HEK293T (cell line): ENCODE results near the gene TMCO6.

ENCODE experiments used
- CTCF ChIA-PET: fragments of 350-600 bp; formaldehyde crosslinking; extraction: SDS; loops from one replicate; lab custom pipeline; 2021; ENCODE audit warnings: antibody characterized with exemption, inconsistent platforms; lab: Yijun Ruan, JAX
- POLR2A ChIA-PET: fragments of 350-600 bp; formaldehyde crosslinking; extraction: SDS; loops from one replicate; lab custom pipeline; 2020; ENCODE audit warnings: antibody characterized with exemption, inconsistent platforms; lab: Yijun Ruan, JAX
- DNase-seq: peaks from one replicate; pipeline ENCODE4 v3.0.0; 2012; ENCODE audit warnings: mixed read lengths; ENCODE audit errors: extremely low spot score
- ARNT ChIP-seq: fragments of 450-650 bp; IDR thresholded peaks from 2 replicates; pipeline ENCODE4 v1.6.1; 2017; ENCODE audit warnings: mild to moderate bottlenecking
- BHLHE40 ChIP-seq: fragments of 450-650 bp; IDR thresholded peaks from 2 replicates; pipeline ENCODE4 v1.6.1; 2016; ENCODE audit warnings: mild to moderate bottlenecking, moderate library complexity, borderline replicate concordance
- CTBP1 ChIP-seq: fragments of 450-650 bp; IDR thresholded peaks from 2 replicates; pipeline ENCODE4 v1.6.1; 2016; ENCODE audit warnings: borderline replicate concordance
- ELF4 ChIP-seq: fragments of 450-650 bp; IDR thresholded peaks from 2 replicates; pipeline ENCODE4 v1.6.1; 2017; ENCODE audit warnings: antibody characterized with exemption
- FOXA1 ChIP-seq: fragments of 450-650 bp; IDR thresholded peaks from 2 replicates; pipeline ENCODE4 v1.6.1; 2016; ENCODE audit warnings: mild to moderate bottlenecking
- FOXK2 ChIP-seq: fragments of 450-650 bp; IDR thresholded peaks from 2 replicates; pipeline ENCODE4 v1.6.1; 2016; ENCODE audit warnings: mild to moderate bottlenecking
- FOXM1 ChIP-seq: fragments of 450-650 bp; IDR thresholded peaks from 2 replicates; pipeline ENCODE4 v1.6.1; 2017; ENCODE audit warnings: mild to moderate bottlenecking, borderline replicate concordance
- HDGF ChIP-seq: fragments of 450-650 bp; IDR thresholded peaks from 2 replicates; pipeline ENCODE4 v1.6.1; 2017; ENCODE audit warnings: antibody characterized with exemption, borderline replicate concordance
- L3MBTL2 ChIP-seq: fragments of 450-650 bp; conservative IDR thresholded peaks from 2 replicates; pipeline ENCODE4 v1.6.1; 2016; ENCODE audit warnings: mild to moderate bottlenecking
- LEF1 ChIP-seq: fragments of 450-650 bp; IDR thresholded peaks from 2 replicates; pipeline ENCODE4 v1.6.1; 2017; ENCODE audit warnings: mild to moderate bottlenecking, borderline replicate concordance
- NFRKB ChIP-seq: fragments of 450-650 bp; IDR thresholded peaks from 2 replicates; pipeline ENCODE4 v1.6.1; 2016; ENCODE audit warnings: mild to moderate bottlenecking, moderate library complexity
- SP1 ChIP-seq: fragments of 450-650 bp; IDR thresholded peaks from 2 replicates; pipeline ENCODE4 v1.6.1; 2017
- SUZ12 ChIP-seq: fragments of 450-650 bp; IDR thresholded peaks from 2 replicates; pipeline ENCODE4 v1.6.1; 2016; ENCODE audit warnings: mild to moderate bottlenecking
- TARDBP ChIP-seq: fragments of 450-650 bp; IDR thresholded peaks from 2 replicates; pipeline ENCODE4 v1.6.1; 2016
- ZNF384 ChIP-seq: fragments of 450-650 bp; IDR thresholded peaks from 2 replicates; pipeline ENCODE4 v1.6.1; 2016
- TF ChIP-seq, protein P1 (sequence below): fragments of 450-650 bp; IDR thresholded peaks from 2 replicates; pipeline ENCODE4 v1.6.1; 2016

The TMCO6 gene

DNA sequence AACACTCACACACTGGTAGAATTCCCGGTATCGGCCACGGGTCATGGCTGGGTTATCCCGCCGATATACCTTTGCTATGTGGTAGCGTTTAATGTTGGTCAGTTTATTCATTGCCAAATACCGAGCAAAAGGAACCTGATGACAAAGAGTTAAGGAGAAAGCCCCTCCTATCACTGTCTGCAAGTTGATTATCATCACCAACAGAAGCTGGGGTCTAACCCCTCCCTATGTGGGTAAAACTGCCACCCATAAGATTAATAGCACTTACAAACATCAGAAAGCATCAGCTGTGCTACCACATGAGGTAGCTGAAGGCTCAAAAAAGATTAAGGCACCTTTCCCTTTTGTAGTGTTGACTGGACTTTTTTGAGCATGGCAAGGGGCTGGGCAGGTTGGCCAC is 39.7 kb downstream of the TMCO6 start:
- TF ChIP-seq FOXK2 (no peak), SUZ12 (no peak), L3MBTL2 (no peak), HDGF (no peak), NFRKB (no peak), TARDBP (no peak), ELF4 (no peak), FOXA1 (no peak), SP1 (no peak)
- TF ChIP-seq, protein P1, sequence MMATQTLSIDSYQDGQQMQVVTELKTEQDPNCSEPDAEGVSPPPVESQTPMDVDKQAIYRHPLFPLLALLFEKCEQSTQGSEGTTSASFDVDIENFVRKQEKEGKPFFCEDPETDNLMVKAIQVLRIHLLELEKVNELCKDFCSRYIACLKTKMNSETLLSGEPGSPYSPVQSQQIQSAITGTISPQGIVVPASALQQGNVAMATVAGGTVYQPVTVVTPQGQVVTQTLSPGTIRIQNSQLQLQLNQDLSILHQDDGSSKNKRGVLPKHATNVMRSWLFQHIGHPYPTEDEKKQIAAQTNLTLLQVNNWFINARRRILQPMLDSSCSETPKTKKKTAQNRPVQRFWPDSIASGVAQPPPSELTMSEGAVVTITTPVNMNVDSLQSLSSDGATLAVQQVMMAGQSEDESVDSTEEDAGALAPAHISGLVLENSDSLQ, result no peak
- CTCF ChIA-PET, result no interaction called here
- POLR2A ChIA-PET, result no interaction called here
- DNase-seq, result no peak

DNA sequence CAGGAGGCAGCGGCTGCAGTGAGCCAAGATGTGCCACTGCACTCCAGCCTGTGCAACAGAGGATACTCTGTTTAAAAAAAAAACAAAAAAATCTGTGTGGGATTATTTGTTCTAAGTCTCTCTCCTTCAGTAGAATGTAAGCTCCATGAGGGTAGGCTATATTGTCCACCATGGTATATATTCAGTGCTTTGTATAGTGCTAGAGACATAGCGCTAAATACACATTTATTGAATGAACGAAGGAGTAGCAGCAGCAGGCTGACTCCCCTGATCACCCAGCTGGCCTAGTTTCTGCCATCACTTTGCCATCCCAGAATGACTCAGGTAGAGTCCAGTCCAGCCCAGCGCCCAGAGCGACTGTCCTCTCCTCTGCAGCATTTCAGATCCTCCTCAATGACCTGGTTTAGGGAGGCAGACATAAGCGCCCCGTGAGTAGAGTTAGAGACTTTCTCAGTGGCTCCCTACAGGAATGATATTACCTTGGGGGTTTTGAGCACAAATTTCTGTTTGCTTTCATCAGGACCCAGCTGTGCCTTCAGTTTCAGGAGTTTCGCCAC is 51.2 kb downstream of the TMCO6 start:
- CTCF ChIA-PET, result interaction anchor here (0.9 to 1.2 kb wide), 3 partner anchors 16 to 446 kb away, joined by 3 to 7 read pairs (median 3); no protein-coding TSS in a partner anchor
- no peak for DNase-seq
- no peak for TF ChIP-seq ELF4
- no peak for TF ChIP-seq SUZ12
- no peak for TF ChIP-seq FOXM1
- no peak for TF ChIP-seq LEF1
- no peak for TF ChIP-seq ZNF384
- no peak for TF ChIP-seq HDGF
- TF ChIP-seq ARNT, result no peak
- TF ChIP-seq BHLHE40, result no peak
- no peak for TF ChIP-seq TARDBP
- TF ChIP-seq, protein P1, result no peak
- no peak for TF ChIP-seq SP1
- POLR2A ChIA-PET, result interaction anchor here (0.7 to 2.2 kb wide), 26 partner anchors 9 to 538 kb away, joined by 3 to 34 read pairs (median 6); partner anchors contain the start of genes ANKHD1, DND1, EIF4EBP3 and HBEGF

DNA sequence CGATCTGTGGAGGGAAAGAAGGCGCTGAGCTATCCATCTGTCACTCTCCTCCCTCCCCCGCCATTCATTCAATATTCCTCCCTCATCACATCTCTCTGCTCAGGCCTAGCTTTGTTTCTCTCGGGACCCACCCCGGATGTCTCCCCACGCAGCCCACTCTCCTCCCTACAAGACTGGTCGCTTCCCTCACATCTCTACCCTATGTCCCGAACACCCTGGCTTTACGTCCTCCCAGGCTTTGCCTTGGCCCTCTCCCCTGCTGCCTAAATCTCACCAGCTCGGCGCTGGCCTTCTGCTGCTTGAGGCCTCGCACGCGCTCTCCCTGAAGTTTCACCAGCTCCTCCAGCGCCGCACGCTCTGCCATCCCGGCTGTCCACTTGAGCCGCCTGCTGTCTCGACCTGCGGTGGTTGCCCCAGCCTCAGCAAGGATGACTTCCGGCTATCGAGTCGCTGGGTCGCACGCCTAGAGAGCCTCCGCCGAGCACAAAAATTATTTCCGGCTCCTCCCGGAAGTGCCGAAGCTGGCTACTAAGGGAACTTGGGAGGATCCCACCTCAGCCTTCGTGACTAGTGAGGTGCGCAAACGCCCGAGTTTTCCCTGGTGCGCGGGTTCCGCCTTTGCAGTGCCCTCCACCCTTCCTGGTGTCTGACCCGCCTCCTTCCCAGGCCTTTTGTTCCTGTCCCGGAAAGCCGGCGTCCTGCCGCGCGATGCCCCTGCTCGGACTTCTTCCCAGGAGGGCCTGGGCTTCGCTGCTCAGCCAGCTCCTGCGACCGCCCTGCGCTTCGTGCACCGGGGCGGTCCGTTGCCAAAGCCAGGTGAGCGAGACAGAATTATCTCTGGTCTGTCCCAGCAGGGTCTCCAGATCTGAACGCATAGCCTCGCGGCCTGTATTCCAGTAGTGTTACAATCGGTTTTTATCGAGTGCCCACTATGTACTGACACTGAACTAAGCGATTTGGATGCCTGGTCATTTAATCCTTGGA is 52.0 kb downstream of the TMCO6 start, which contains the start of the genes HARS1 and HARS2:
Gene HARS1 (minus strand): TSS at position 430 of the 984 bp plus-strand sequence. CDS start 66 bp downstream, at position 364.
Gene HARS2 (plus strand): TSS at position 515 of the 984 bp plus-strand sequence. CDS start 194 bp downstream, at position 709.
- peak; percentile 92 for DNase-seq
- TF ChIP-seq ELF4 (peak; percentile 86), FOXA1 (no peak), L3MBTL2 (peak; percentile 81)
- POLR2A ChIA-PET, result interaction anchor here (0.7 to 2.2 kb wide), 29 partner anchors 10 to 539 kb away, joined by 3 to 34 read pairs (median 5); partner anchors contain the start of genes ANKHD1, DND1, EIF4EBP3 and HBEGF
- CTCF ChIA-PET, result interaction anchor here (0.9 to 1.2 kb wide), 3 partner anchors 16 to 447 kb away, joined by 3 to 7 read pairs (median 3); no protein-coding TSS in a partner anchor

DNA sequence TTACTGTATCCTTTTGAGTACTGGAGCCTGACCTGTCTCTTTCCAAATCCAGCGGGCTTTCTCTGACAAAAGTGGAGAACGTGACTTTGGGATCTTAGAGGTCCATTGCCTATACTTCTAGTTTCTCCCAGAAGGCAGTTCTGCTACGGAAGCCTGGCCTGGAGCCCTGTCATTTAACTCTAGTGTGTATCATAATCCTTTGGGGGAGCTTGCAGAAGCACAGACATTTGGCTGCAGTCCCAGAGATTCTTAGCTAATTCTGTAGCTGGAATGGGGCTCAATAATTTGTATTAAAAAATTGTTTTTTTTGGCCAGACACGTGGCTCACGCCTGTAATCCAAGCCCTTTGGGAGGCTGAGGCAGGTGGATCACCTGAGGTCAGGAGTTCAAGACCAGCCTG is 55.0 kb downstream of the TMCO6 start:
- ChIA-PET POLR2A (interaction anchor here (1.0 kb wide), 1 partner anchor 47 kb away, joined by 3 read pairs; the partner anchor contains the start of genes IK and NDUFA2), CTCF (interaction anchor here (1.3 kb wide), 1 partner anchor 17 kb away, joined by 5 read pairs; no protein-coding TSS in a partner anchor)
- no peak for TF ChIP-seq NFRKB
- TF ChIP-seq FOXK2, result no peak
- TF ChIP-seq ELF4, result no peak
- no peak for TF ChIP-seq FOXM1
- TF ChIP-seq, protein P1, result no peak
- no peak for TF ChIP-seq HDGF
- TF ChIP-seq ARNT, result no peak
- TF ChIP-seq CTBP1, result no peak
- TF ChIP-seq FOXA1, result no peak
- TF ChIP-seq L3MBTL2, result no peak
- TF ChIP-seq ZNF384, result no peak
- no peak for TF ChIP-seq BHLHE40
- no peak for TF ChIP-seq SP1
- no peak for TF ChIP-seq TARDBP
- TF ChIP-seq SUZ12, result no peak
- no peak for TF ChIP-seq LEF1
- DNase-seq, result no peak
